Smooth muscle cell (in vitro differentiated cells): ENCODE results near the gene PLB1. TPM values are rescaled to one million over a fixed set of nuclear protein-coding genes. Genes with fewer than 3 reads are reported as not detected.
A peak's percentile ranks its signal among the peaks of the same experiment; 100 is the strongest.

Experiments used
- DNase-seq: peaks from one replicate; lab custom pipeline; 2025; ENCODE audit not compliant: unreplicated experiment; lab: John Stamatoyannopoulos, UW
- H2AFZ ChIP-seq: fragments of 200-600 bp; sonication (generic); 2 replicates; pipeline ENCODE4 v1.6.0; 2016; ENCODE audit warnings: antibody characterized with exemption, low read depth, mild to moderate bottlenecking
- H3F3A ChIP-seq: fragments of 200-600 bp; sonication (generic); 2 replicates; pipeline ENCODE4 v1.6.0; 2017; ENCODE audit warnings: antibody characterized with exemption, low read depth
- H3K27ac ChIP-seq: fragments of 200-600 bp; sonication (generic); 2 replicates; pipeline ENCODE4 v1.5.1; 2016; ENCODE audit warnings: low read depth, mild to moderate bottlenecking
- H3K27me3 ChIP-seq: fragments of 200-600 bp; sonication (generic); 2 replicates; pipeline ENCODE4 v1.6.1; 2016; ENCODE audit warnings: low read depth, mild to moderate bottlenecking
- H3K36me3 ChIP-seq: fragments of 200-600 bp; sonication (generic); 2 replicates; pipeline ENCODE4 v1.5.1; 2016; ENCODE audit warnings: low read depth
- H3K4me1 ChIP-seq: fragments of 200-600 bp; sonication (generic); 2 replicates; pipeline ENCODE4 v1.5.1; 2016; ENCODE audit warnings: low read depth
- H3K4me2 ChIP-seq: fragments of 200-600 bp; sonication (generic); 2 replicates; pipeline ENCODE4 v1.6.0; 2016; ENCODE audit warnings: mild to moderate bottlenecking
- H3K4me3 ChIP-seq: fragments of 200-600 bp; sonication (generic); 2 replicates; pipeline ENCODE4 v1.5.1; 2016; ENCODE audit warnings: mild to moderate bottlenecking
- H3K79me2 ChIP-seq: fragments of 200-600 bp; sonication (generic); 2 replicates; pipeline ENCODE4 v1.6.0; 2016; ENCODE audit warnings: low read depth, mild to moderate bottlenecking
- H3K9ac ChIP-seq: fragments of 200-600 bp; sonication (generic); 2 replicates; pipeline ENCODE4 v1.6.0; 2016; ENCODE audit warnings: low read depth
- H3K9me3 ChIP-seq: fragments of 200-600 bp; sonication (generic); replicated peaks from 2 replicates; pipeline ENCODE4 v1.5.1; 2016; ENCODE audit warnings: low read depth
- H4K20me1 ChIP-seq: fragments of 200-600 bp; sonication (generic); 2 replicates; pipeline ENCODE4 v1.6.0; 2016; ENCODE audit warnings: low read depth
- WGBS: methylation state at CpG from one replicate; pipeline ENCODE4 v1.1.7; 2016; ENCODE audit warnings: low lambda C conversion rate; 5-methylcytosine and 5-hydroxymethylcytosine counted together
- polyA plus RNA-seq: library from polyadenylated mRNA; unstranded; fragments of >200 nt; fragmentation: Nextera tagmentation; extraction: Ambion mirVana; gene quantifications from 2 replicates; pipeline ENCODE4 v1.2.1, GENCODE V29; 2016
- total RNA-seq: library from RNA; depleted of rRNA; stranded (reverse); fragments of >200 nt; gene quantifications from 2 replicates; pipeline ENCODE4 v1.2.3, GENCODE V29; 2014
- TF ChIP-seq, protein P1 (sequence below): fragments of 200-600 bp; sonication (generic); IDR thresholded peaks from 2 replicates; pipeline ENCODE4 v1.5.1; 2017; ENCODE audit warnings: borderline replicate concordance, mild to moderate bottlenecking, antibody characterized with exemption; ENCODE audit not compliant: insufficient read depth, poor library complexity, severe bottlenecking

Gene PLB1
- total and polyA plus RNA-seq, 2 experiments from 2014 or later, result 0.75 to 8.7 TPM

DNA sequence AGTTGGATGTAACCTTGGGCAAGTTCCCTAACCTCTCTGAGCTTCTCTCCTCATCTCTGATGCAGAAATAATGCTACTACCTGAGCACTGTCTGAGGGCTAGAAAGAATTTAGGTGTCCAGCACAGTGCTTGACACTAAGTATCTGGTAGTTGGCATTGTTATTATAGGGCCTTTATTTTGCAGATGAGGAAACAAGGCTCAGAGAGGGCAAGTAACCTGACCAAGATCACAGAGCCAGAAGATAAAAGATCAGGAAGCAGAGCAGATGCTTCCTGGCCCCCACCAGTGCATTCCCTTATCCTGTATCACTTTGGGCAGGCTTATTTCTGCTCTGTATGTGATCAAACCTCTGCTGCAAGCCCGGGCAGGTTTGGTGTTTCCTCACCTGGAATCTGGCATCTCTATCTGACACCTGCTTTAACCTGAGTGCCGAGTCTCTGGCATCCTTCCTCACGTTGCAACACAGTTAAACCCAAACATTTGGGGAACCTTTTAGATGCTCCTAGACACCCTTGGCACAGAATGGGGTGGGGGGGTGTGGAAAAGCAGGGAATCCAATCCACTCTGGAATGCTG lies 69.9 kb downstream of the PLB1 start:
- Histone ChIP-seq H3K9ac (no peak overlapping the region), H3K27ac (no peak overlapping the region), H3K4me3 (peak overlapping the region; percentile 86), H4K20me1 (no peaks in the 10 kb centered on the region), H3K27me3 (no peaks in the 10 kb centered on the region), H3K36me3 (no peaks in the 10 kb centered on the region), H2AFZ (peak overlapping the region; percentile 90), H3K4me1 (peaks cover 5% of the 10 kb centered on the region), H3K4me2 (peak overlapping the region; percentile 96), H3K9me3 (no peaks in the 10 kb centered on the region), H3F3A (no peaks in the 10 kb centered on the region), H3K79me2 (no peaks in the 10 kb centered on the region)
- 60% methylated on average over 3 of the region's 3 CpGs for WGBS
- TF ChIP-seq, protein P1, sequence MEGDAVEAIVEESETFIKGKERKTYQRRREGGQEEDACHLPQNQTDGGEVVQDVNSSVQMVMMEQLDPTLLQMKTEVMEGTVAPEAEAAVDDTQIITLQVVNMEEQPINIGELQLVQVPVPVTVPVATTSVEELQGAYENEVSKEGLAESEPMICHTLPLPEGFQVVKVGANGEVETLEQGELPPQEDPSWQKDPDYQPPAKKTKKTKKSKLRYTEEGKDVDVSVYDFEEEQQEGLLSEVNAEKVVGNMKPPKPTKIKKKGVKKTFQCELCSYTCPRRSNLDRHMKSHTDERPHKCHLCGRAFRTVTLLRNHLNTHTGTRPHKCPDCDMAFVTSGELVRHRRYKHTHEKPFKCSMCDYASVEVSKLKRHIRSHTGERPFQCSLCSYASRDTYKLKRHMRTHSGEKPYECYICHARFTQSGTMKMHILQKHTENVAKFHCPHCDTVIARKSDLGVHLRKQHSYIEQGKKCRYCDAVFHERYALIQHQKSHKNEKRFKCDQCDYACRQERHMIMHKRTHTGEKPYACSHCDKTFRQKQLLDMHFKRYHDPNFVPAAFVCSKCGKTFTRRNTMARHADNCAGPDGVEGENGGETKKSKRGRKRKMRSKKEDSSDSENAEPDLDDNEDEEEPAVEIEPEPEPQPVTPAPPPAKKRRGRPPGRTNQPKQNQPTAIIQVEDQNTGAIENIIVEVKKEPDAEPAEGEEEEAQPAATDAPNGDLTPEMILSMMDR, result no peak
- no peak for DNase-seq

DNA sequence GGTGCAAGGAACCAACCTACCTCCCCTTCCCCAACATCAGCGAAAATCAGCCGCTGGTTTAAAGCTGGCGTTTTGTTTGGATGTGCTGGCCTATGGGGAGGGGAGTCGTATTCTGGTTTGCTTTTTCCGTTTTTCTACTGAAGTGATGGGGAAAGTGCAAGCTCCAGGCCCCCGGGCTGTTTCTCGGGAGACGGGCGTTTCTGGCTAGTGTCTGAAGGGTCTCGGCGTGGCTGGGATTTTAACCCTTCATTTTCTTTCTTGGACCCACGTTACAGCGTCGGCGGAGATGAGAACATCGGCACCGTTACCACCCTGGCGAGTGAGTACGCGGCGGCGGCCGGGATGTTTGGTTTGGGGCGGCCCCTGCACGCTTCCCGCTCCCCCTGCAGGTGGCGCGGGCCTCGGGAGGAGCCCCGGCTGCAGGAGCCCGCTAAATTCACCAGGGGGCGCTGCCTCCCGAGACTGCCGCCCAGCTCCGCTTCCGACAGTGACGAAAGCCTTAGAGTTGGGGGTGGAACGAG lies 70.7 kb downstream of the PLB1 start:
- TF ChIP-seq, protein P1, result peak; percentile 100
- peaks cover 5% of the 10 kb centered on the region for H3K4me1 ChIP-seq
- H3K27me3 ChIP-seq, result no peaks in the 10 kb centered on the region
- WGBS, result under 1% methylated on average over 36 of the region's 38 CpGs
- peak overlapping the region; percentile 86 for H3K4me3 ChIP-seq
- no peak overlapping the region for H3K27ac ChIP-seq
- H4K20me1 ChIP-seq, result no peaks in the 10 kb centered on the region
- H3K9ac ChIP-seq, result peak overlapping the region; percentile 80
- peak overlapping the region; percentile 100 for H2AFZ ChIP-seq
- H3F3A ChIP-seq, result no peaks in the 10 kb centered on the region
- no peaks in the 10 kb centered on the region for H3K9me3 ChIP-seq
- peak overlapping the region; percentile 96 for H3K4me2 ChIP-seq
- no peaks in the 10 kb centered on the region for H3K36me3 ChIP-seq
- peak; percentile 72 for DNase-seq
- no peaks in the 10 kb centered on the region for H3K79me2 ChIP-seq

DNA sequence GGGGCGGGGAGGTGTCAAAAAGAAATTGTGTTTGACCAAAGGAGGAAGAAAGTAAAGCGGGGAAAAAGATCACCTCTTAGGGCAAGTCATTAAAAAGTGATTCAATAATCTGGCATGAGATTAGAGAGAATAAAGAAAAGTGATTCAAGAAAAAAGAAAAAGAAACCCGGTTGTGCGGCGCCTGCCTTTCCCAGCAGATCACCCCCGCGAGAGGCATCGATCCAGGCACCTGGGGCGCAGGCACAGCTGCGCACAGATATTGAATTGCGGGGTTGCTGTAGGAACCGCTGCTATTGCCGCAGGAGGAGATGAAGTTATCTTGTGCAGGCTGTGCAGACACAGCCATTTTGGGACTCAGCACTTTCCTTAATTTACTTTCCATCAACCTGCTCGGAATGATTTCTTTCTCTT lies 71.2 kb downstream of the PLB1 start:
- H3K4me3 ChIP-seq, result peak overlapping the region; percentile 86
- no peaks in the 10 kb centered on the region for H3F3A ChIP-seq
- H3K4me1 ChIP-seq, result peaks cover 5% of the 10 kb centered on the region
- no peak overlapping the region for H3K27ac ChIP-seq
- H2AFZ ChIP-seq, result peak overlapping the region; percentile 100
- DNase-seq, result no peak
- no peaks in the 10 kb centered on the region for H3K27me3 ChIP-seq
- H4K20me1 ChIP-seq, result no peaks in the 10 kb centered on the region
- no peaks in the 10 kb centered on the region for H3K36me3 ChIP-seq
- 10% methylated on average over 14 of the region's 14 CpGs for WGBS
- TF ChIP-seq, protein P1, result no peak
- H3K79me2 ChIP-seq, result no peaks in the 10 kb centered on the region
- H3K9ac ChIP-seq, result peak overlapping the region; percentile 80
- peak overlapping the region; percentile 96 for H3K4me2 ChIP-seq
- H3K9me3 ChIP-seq, result no peaks in the 10 kb centered on the region

DNA sequence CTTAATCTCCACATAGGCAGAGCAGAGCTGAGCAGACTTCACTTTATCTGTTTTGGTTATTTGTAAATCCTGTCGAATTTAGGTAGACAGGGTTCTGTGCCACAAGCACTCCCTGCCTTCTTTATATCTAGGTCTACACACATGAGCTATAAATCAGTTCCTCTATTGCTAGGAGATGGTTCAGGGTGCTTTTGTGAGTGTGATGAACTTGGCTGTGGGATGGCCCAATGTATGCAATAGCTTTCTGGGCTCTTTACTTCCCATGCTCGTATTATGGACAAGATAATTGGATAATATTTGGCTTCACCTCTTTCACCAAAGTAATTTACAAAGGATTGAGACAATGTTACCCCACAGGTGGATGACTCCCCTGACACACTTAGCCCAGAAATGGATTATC lies 72.2 kb downstream of the PLB1 start:
- peaks cover 5% of the 10 kb centered on the region for H3K4me1 ChIP-seq
- H3K27ac ChIP-seq, result no peak overlapping the region
- no peaks in the 10 kb centered on the region for H3K9me3 ChIP-seq
- H3K79me2 ChIP-seq, result no peaks in the 10 kb centered on the region
- H4K20me1 ChIP-seq, result no peaks in the 10 kb centered on the region
- no peak overlapping the region for H3K4me3 ChIP-seq
- no peak overlapping the region for H3K4me2 ChIP-seq
- H3F3A ChIP-seq, result no peaks in the 10 kb centered on the region
- H3K27me3 ChIP-seq, result no peaks in the 10 kb centered on the region
- 92% methylated on average over 2 of the region's 2 CpGs for WGBS
- H2AFZ ChIP-seq, result no peak overlapping the region
- H3K9ac ChIP-seq, result no peak overlapping the region
- no peaks in the 10 kb centered on the region for H3K36me3 ChIP-seq
- TF ChIP-seq, protein P1, result no peak
- no peak for DNase-seq
